IPS-18c (cell line): ENCODE data around the gene MTHFD2L.

Experiments
- H3K4me3 ChIP-seq: 2 replicates; pipeline ENCODE4 v1.7.0; 2013; ENCODE audit warnings: low read depth, mild to moderate bottlenecking, low read length, moderate library complexity; ENCODE audit not compliant: insufficient read depth
- H3K9me3 ChIP-seq: one replicate; pipeline ENCODE4 v1.6.1; 2013; ENCODE audit warnings: mild to moderate bottlenecking, low read length, moderate library complexity; ENCODE audit not compliant: control insufficient read depth, insufficient read depth

MTHFD2L gene

GRCh38 chr4:74263551-74263950 lies 105.6 kb downstream of the MTHFD2L start:
- no peaks in the 10 kb centered on the region for H3K9me3 ChIP-seq
- no peak overlapping the region for H3K4me3 ChIP-seq

DNA sequence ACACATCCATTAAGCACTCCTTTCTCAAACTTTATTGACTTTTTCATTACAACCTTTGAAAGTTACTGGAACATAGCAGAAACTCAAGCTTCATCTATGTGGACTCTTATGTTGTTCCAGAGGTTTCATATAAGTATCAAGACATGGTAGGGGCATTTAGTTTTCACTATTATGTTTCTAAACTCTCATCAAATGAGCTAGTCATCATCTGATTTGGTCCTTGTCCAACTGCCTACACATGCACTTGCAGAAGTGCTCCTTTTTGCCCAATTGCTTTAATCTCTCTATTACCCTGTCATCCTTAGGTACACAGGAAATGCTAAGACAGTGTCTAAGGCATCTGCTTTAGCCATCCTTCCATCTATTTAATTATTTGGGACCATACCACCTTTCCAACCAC lies 108.2 kb downstream of the MTHFD2L start:
- H3K4me3 ChIP-seq, result no peak overlapping the region
- H3K9me3 ChIP-seq, result no peaks in the 10 kb centered on the region

- Histone ChIP-seq H3K4me3 (no peak overlapping the region), H3K9me3 (no peaks in the 10 kb centered on the region)
These were observed 110.2 kb downstream of the MTHFD2L start for GRCh38 chr4:74267998-74268606.

DNA sequence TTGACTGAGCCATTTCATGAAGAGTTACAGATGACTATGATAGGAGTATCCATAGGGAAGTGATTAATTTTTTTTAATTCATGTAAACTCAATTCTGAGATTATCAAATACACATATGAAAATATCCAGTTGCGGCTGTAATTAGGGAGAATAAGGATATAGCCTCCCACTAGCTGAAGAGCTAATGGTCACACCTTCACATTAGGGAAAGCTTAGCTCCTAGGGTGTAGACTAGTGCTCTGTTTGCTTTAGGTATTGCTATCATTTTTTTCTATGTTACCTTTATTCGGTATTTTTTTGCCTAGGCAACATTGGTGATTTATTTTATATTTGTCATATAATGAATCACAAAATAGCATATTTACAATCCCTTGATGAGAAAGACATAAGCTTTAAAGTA lies 110.7 kb downstream of the MTHFD2L start:
- no peak overlapping the region for H3K4me3 ChIP-seq
- H3K9me3 ChIP-seq, result no peaks in the 10 kb centered on the region

- H3K4me3 ChIP-seq, result no peak overlapping the region
- H3K9me3 ChIP-seq, result no peaks in the 10 kb centered on the region
These were observed 120.6 kb downstream of the MTHFD2L start for GRCh38 chr4:74278490-74278889.

DNA sequence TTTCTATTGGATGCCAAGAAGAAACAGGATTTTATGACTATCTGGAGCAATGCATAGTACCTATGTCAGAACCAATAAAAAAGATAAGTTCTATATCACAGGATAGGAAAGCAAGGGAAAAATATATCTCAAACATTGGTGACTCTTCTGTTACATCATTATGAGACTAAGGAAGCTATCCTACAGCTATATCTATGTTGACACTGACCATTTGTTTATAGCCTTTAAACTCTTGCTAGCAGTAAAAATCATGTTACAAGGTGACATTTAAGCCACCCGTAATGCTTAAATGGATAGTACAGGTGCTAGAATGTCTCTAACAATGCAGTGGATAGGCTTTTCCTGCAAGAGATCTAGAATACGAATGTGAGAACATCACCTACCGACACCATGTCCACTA lies 121.8 kb downstream of the MTHFD2L start:
- Histone ChIP-seq H3K9me3 (no peaks in the 10 kb centered on the region), H3K4me3 (no peak overlapping the region)

DNA sequence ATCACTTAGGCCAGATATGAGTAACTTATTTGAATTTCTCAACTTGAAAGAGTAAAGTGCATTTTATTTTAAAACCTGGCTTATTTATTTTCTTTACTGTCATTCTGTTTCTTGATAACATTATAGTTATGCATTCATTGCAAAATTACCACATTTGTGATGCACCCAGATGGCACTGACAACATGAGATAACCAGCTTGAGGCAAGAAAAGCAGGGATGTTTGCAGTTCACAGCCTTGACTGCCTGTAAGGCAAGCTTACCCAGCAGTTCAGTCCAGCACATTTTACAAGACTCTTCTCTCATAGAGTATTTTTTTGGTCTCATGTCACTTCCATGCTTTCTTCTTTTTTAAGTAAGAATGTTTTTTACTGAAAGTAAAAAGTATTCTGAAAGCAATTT lies 125.0 kb downstream of the MTHFD2L start:
- no peak overlapping the region for H3K4me3 ChIP-seq
- H3K9me3 ChIP-seq, result no peaks in the 10 kb centered on the region

DNA sequence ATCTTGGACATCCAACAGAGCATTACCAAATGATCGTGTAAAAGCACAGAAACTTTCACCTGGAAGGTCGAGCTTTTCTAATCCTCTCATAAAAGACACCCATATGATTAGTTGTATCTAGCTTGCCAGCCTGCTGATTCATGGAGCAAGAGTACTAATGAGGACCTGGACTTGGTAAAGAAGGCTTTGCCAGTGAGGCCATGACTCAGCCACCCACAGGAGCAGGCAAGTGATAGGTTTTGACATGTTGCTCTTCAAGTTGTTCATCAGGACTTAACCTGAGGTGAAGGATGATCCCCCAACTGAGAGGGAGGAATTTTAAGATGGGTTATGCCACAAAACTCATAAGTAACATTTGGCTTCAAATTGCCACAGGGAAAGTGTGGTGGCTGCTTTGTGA lies 125.7 kb downstream of the MTHFD2L start:
- Histone ChIP-seq H3K4me3 (no peak overlapping the region), H3K9me3 (no peaks in the 10 kb centered on the region)

DNA sequence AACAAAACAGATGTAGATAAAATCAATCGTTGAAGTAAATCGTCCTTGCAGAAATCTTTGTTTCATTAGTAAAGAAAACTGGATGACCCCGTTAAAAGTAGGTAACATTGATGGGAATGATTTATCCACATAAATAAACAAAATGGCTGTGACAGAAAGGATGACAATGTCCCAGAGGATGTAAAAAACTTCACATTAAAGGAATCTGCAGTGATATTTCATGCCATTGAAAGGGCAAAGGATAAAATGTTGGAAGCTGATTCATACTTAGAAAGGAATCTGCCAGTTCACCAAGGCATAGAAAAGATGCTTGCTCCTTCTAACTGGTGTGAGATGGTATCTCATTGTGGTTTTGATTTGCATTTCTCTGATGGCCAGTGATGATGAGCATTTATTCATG lies 126.1 kb downstream of the MTHFD2L start:
- Histone ChIP-seq H3K9me3 (no peaks in the 10 kb centered on the region), H3K4me3 (no peak overlapping the region)

DNA sequence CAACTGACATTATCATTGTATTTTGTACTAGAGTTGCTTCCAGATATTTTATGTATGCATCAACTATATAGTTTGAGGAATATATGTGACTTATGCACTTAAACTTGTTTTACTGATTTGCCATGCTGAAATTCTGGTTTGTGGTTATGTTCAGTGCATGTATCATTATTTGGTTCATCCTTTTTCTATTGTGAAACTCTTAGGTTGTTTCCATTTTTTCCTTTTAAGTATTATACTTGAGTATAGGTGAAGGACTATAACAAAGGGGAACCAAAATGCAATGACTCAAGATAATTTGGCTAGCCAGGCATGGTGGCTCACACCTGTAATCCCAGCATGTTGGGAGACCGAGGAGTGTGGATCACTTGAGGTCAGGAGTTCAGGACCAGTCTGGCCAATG lies 129.2 kb downstream of the MTHFD2L start:
- no peaks in the 10 kb centered on the region for H3K9me3 ChIP-seq

DNA sequence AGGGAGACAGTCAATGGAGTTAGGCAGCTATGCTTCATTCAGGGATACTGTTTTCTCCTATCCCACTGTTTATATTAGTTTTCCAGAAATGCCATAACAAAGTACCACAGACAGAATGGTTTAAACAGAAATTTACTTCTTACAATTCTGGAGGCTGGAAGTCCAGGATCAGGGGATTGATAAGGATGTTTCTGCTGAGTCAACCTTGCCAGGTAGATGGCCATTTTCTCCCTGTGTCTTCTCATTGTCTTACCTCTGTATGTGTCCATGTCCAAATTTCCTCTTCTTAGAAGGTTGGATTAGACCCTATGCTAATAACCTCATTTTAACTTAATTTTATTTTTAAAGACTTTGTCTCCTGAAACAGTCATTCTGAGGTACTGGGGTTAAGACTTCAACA lies 129.9 kb downstream of the MTHFD2L start:
- H3K4me3 ChIP-seq, result no peak overlapping the region
- H3K9me3 ChIP-seq, result no peaks in the 10 kb centered on the region

More for the DNA sequence above, 129.2 kb downstream of the MTHFD2L start:
- H3K4me3 ChIP-seq, result no peak overlapping the region

DNA sequence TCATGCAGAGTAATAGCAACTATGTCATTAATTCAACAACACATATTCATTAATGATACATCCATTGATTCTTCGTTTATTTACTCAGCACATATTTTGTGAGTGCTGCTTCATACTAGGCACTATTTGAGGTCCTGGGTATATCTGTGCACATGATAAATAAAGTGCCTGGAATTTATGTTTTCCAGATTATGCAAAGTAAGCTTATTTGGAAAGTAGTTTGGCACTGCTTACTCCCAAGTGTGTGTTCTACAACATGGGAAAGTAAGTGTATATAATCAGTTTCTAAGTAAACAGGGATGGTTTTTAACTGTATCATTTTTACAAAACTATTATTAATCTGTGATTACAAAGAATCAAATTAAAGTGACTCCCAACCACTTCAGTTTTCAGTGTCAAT lies 133.6 kb downstream of the MTHFD2L start:
- H3K4me3 ChIP-seq, result no peak overlapping the region

DNA sequence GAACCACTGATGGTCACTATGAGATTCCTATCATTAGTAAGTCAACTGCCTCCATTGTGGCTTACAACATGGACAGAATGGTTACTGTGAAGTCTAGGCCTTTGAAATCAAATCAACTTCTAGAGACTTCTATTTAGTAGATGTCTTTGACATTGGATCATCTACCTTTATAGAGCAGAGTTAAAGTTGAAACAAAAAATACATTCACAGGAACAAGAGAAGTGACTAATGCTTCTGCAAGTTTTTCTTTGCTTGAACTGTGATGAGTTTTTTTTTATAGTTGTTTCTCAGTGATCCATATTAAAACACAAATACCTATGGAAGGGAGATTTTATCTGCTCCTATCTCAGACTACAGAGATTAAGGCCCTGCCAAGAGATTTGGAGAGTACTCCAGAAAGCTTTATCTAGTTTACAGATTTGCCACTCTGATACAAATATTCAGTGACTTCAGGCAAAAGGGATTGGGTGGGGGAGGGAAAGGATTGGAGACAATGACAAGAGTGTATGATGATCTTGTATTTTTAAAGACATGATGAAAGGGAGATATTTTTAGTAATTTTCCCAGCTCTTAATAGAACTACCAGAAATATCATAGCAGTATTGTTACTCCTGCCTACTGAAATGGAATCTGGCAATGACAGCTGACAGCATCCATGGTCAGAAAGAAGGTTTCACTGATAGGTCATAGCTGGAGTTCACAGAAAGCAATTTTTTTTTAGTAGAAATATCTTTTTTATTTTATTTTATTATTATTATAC lies 134.4 kb downstream of the MTHFD2L start:
- H3K4me3 ChIP-seq, result no peak overlapping the region

More for the DNA sequence above, 133.6 kb downstream of the MTHFD2L start:
- no peaks in the 10 kb centered on the region for H3K9me3 ChIP-seq

GRCh38 chr4:74293558-74293957 lies 135.6 kb downstream of the MTHFD2L start:
- H3K4me3 ChIP-seq, result no peak overlapping the region
- no peaks in the 10 kb centered on the region for H3K9me3 ChIP-seq

More for the DNA sequence above, 134.4 kb downstream of the MTHFD2L start:
- no peaks in the 10 kb centered on the region for H3K9me3 ChIP-seq

GRCh38 chr4:74294681-74295080 lies 136.8 kb downstream of the MTHFD2L start:
- no peak overlapping the region for H3K4me3 ChIP-seq
- H3K9me3 ChIP-seq, result no peaks in the 10 kb centered on the region

DNA sequence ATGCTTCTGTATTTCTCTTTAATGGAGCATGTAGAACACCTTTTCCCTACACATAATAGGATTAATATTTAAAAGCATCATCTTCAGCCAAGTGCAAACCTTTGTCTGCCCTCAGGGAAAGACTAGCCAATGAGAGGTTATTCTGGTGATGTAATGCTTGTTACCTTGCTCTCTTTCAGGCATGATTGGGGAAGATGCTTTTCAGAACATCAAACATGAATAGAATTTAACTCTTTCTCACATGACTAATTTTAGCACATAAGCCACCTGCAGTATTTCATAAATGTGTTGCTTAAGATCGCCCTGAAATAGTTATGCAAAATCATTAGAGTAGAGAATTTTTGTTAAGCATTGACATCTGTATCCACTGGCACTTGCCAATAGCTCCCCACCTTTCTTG lies 139.6 kb downstream of the MTHFD2L start:
- no peak overlapping the region for H3K4me3 ChIP-seq
- no peaks in the 10 kb centered on the region for H3K9me3 ChIP-seq

DNA sequence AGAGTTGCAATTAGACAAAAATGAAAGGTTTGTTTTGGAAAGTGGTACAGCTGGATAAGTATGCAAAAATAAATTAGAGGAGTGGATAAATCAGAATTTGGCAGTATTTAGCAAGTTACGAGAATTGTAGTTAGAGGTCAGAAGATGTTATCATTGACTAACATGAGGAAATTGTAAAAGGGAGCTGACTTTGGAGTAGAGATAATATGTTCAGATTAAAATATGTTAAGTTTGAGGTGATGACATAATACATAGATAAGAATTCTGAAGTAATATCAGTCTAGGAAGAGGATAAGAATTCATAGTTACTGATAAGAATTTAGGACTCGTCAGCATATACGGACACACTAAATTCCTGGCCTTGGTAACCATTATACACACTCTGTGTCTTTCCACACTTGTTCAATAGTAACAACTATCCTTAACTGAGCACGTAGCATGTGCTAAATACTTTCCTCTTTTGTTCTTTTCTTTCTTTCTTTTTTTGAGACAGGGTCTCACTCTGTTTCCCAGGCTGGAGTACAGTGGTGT lies 146.2 kb downstream of the MTHFD2L start:
- no peak overlapping the region for H3K4me3 ChIP-seq
- no peaks in the 10 kb centered on the region for H3K9me3 ChIP-seq

GRCh38 chr4:74305000-74305399 lies 147.1 kb downstream of the MTHFD2L start:
- no peak overlapping the region for H3K4me3 ChIP-seq
- no peaks in the 10 kb centered on the region for H3K9me3 ChIP-seq
